ELR (cell line): Measurements from ENCODE around the gene NAA60.

Source experiments
- DNase-seq: peaks from one replicate; pipeline ENCODE4 v3.0.0-alpha.2; 2015; ENCODE audit warnings: low read depth

Gene NAA60

GRCh38 chr16:3511286-3512180 is 68.1 kb downstream of the NAA60 start:
- no peak for DNase-seq

GRCh38 chr16:3513892-3514583 is 70.6 kb downstream of the NAA60 start:
- DNase-seq = no peak

GRCh38 chr16:3514621-3515020 is 71.1 kb downstream of the NAA60 start:
- peak; percentile 81 for DNase-seq

- DNase-seq = no peak
Observed at GRCh38 chr16:3515897-3516296, 72.4 kb downstream of the NAA60 start.

GRCh38 chr16:3518292-3518985 is 75.0 kb downstream of the NAA60 start:
- DNase-seq = no peak

- no peak for DNase-seq
Observed at GRCh38 chr16:3518986-3519348, 75.5 kb downstream of the NAA60 start.

GRCh38 chr16:3519581-3519980 is 76.1 kb downstream of the NAA60 start:
- no peak for DNase-seq

GRCh38 chr16:3520413-3520812 is 76.9 kb downstream of the NAA60 start:
- DNase-seq = no peak

- no peak for DNase-seq
Observed at GRCh38 chr16:3520841-3521240, 77.4 kb downstream of the NAA60 start.

GRCh38 chr16:3523281-3523680 is 79.8 kb downstream of the NAA60 start:
- no peak for DNase-seq

GRCh38 chr16:3525951-3526350 is 82.5 kb downstream of the NAA60 start:
- no peak for DNase-seq

GRCh38 chr16:3527216-3527829 is 83.8 kb downstream of the NAA60 start:
- peak; percentile 65 for DNase-seq

- no peak for DNase-seq
Observed at GRCh38 chr16:3528406-3528805, 84.9 kb downstream of the NAA60 start.

- no peak for DNase-seq
Observed at GRCh38 chr16:3529175-3529574, 85.7 kb downstream of the NAA60 start.

GRCh38 chr16:3530371-3530914 is 87.0 kb downstream of the NAA60 start:
- no peak for DNase-seq

GRCh38 chr16:3532741-3533140 is 89.3 kb downstream of the NAA60 start:
- no peak for DNase-seq

GRCh38 chr16:3534126-3534525 is 90.6 kb downstream of the NAA60 start:
- no peak for DNase-seq

- DNase-seq = no peak
Observed at GRCh38 chr16:3536271-3536731, 92.8 kb downstream of the NAA60 start.
